ENCODE results near the gene ISOC1.

ISOC1 gene

DNA sequence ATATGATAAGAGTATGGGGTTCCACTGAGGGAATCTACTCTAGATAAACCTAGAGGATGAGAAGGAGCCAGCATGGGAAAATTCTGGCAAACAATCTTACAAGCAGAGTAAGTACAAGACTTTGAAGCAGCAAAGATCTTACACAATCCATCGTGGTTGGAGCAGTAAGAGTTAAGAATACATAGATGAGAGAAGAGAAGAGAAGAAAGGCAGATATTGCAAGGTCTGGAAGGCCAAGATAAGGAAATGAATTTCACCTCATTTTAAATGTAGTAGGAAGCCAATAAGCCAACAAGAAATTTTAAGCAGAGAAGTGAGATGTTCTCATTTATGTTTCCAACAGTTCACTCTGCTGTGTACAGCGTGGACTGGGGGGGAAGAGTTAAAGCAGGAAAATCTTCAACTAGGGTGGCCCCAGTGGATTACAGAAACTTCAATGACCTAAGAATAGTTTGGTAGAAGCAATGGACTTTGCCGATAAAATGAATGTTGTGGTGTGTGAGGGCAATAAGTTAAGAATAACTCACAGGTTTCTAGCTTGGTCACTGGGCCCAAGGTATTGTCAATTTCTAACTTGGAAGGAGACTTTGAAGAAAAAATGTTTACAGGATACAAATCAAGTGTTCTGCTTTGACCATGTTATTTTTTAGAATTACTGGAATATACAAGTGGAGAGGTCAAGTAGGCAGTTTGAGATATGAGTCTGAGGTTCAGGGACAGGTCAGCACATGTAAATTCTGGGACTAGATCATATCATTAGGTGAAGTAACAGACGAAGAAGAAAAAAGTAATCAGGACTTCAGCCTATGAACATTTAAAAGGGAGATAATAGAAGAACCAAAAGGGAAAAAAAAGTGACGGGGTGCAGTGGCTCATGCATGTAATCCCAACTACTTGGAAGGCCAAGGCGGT is 12.1 kb upstream of the ISOC1 start:
- H3K4me1 ChIP-seq = no peaks in the 10 kb centered on the region
- no peaks in the 10 kb centered on the region for H3K36me3 ChIP-seq
- H3K4me3 ChIP-seq = no peak overlapping the region
- TF ChIP-seq Cebpa-rat (IDR thresholded peaks at IDR 0.05) = no peak
- H3K27me3 ChIP-seq = no peaks in the 10 kb centered on the region
- no peak overlapping the region for H3K4me2 ChIP-seq
- no peaks in the 10 kb centered on the region for H4K20me1 ChIP-seq
- H3K27ac ChIP-seq = no peak overlapping the region
- H3K9ac ChIP-seq = no peak overlapping the region
- no peaks in the 10 kb centered on the region for H3K9me3 ChIP-seq (replicated peaks in 1 of 11)

DNA sequence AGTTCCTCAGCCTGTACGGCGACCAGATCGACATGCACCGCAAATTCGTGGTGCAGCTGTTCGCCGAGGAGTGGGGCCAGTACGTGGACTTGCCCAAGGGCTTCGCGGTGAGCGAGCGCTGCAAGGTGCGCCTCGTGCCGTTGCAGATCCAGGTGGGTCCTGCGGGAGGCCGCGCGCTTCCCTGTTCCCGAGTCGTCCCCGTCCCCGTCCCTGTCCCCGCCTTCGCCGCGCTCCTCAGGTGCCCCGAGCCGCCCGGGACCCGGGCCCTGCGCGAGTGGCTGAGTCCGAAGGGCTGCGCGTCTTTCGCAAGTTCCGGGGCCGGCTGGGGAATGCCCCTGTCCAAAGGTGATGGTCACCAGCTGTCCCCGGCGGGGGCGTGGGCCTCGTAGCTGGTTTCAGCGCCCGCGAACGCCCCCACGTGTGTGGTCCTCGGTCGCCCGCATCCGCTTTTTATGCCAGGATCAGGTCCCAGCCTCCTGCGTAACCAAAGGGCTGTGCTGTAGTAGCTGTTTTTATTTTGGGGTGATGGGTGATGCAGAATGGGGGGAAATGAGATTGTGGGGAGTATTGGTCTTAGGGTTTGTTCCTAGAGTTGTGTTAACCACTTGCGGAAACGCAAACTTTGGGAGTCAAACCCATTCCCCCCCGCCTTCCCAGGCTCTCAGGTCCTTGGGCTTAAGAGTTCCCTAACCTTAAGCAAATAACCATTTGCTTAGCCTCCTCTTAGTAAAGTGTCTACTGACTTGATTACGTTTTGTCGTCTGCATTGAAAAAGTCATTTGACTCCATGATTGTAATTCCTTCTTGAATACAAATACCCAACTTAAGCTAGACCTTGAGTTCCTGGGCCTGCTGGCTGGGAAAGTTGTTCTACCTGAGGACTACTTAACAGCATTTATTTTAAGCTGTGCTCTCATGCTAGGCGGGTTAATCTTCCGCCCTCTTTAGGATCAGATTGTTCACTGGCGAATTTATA is 663 bp downstream of the ISOC1 start:
- no peak for TF ChIP-seq Cebpa-rat (IDR thresholded peaks at IDR 0.05)
- peaks cover 0 to 16% (median 0%) of the 10 kb centered on the region in 11 experiments; a peak in 7 of 22 replicates for H4K20me1 ChIP-seq
- H3K4me2 ChIP-seq = peak overlapping the region; percentile 78 to 93 (median 90)
- H3K27ac ChIP-seq = peak overlapping the region; percentile 63 to 85 (median 82)
- peak overlapping the region; percentile 79 to 90 (median 86) for H3K9ac ChIP-seq
- H3K9me3 ChIP-seq (replicated peaks in 1 of 11) = no peaks in the 10 kb centered on the region
- no peaks in the 10 kb centered on the region for H3K27me3 ChIP-seq
- peaks cover 24 to 45% (median 42%) of the 10 kb centered on the region in 10 experiments for H3K4me1 ChIP-seq
- H3K4me3 ChIP-seq = peak overlapping the region; percentile 75 to 99 (median 92)
- H3K36me3 ChIP-seq = no peaks in the 10 kb centered on the region

DNA sequence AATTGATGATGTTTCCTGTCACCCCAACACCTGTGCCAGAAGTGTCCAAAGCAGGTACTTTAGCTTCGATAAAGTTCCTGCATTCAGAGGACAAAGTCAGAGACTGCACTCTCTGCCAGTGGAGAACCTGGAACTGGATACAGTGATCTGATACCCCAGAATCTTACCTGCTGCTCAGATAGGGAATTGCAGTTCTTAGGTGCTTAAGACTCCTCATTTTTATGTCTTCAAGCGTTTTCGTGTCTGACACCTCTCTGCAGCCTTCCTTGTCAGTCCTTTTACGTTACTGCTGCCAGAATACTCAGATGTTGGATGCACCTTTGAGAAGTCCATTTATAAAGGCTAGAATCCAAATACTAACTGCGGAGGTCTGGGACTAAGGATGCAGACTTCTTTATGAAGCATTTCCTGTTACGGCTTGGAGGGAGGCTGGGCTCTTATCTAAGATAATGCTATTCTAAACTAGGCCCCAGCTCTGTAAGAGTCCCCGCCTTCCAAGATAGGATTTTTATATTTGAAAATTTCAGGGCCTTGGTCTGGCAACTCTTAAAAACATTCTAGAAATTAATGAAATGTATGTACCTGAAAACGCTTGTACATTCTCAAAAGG is 1.9 kb downstream of the ISOC1 start:
- H3K27me3 ChIP-seq = no peaks in the 10 kb centered on the region
- peaks cover 24 to 45% (median 42%) of the 10 kb centered on the region in 10 experiments for H3K4me1 ChIP-seq
- H3K27ac ChIP-seq = no peak overlapping the region
- H4K20me1 ChIP-seq = peaks cover 0 to 19% (median 0%) of the 10 kb centered on the region in 11 experiments; a peak in 8 of 22 replicates
- H3K4me3 ChIP-seq = peak overlapping the region in 1 of 10 experiments; percentile 78; a peak in 1 of 20 replicates
- no peaks in the 10 kb centered on the region for H3K36me3 ChIP-seq
- TF ChIP-seq Cebpa-rat (IDR thresholded peaks at IDR 0.05) = no peak
- peak overlapping the region in 10 of 11 experiments; percentile 34 to 93 (median 86); a peak in 19 of 22 replicates for H3K4me2 ChIP-seq
- H3K9me3 ChIP-seq (replicated peaks in 1 of 11) = no peaks in the 10 kb centered on the region
- H3K9ac ChIP-seq = no peak overlapping the region

DNA sequence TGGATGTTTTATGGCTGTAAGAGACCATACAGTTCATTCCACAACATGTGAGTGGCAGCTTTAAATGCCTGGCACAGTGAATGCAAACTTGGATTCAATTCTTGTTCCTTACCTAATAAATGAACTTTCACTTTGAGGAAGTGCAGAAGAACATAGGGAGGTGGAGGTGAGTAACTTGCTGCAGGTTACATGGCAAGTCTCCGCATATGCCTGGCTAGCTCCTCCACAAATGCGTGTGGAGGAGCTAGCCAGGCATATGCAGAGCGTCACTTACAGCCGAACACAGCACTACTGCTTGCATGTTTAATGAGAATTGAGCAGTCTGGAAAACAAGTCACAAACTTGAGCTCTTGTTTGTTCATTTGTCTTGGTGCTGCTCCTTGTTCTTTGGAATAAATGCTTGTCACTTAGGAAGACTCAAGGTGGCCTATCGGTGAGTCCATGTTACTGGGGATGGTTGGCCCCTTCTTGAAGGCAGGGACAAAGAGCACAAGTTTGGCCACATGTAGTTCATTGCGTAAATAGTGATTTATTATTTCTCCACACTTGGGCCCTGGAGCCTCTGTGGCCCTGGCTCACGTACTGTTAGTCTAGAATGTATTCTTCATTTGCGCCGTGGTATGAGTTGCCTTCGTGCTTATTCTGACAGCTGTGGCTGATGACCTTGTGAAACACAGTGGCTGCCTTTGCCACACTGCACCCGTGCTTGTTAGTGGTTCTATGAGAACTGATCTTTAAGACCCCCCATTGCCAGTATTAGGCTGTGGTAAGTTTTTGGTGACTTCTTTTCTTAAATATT is 3.1 kb downstream of the ISOC1 start:
- Histone ChIP-seq H3K4me1 (peaks cover 24 to 45% (median 42%) of the 10 kb centered on the region in 10 experiments), H3K9ac (no peak overlapping the region), H3K4me3 (no peak overlapping the region), H4K20me1 (peaks cover 0 to 23% (median 0%) of the 10 kb centered on the region in 11 experiments; a peak in 8 of 22 replicates), H3K36me3 (no peaks in the 10 kb centered on the region), H3K9me3 (replicated peaks in 1 of 11) (no peaks in the 10 kb centered on the region), H3K4me2 (peak overlapping the region in 6 of 11 experiments; percentile 5 to 75 (median 50); a peak in 5 of 22 replicates), H3K27me3 (no peaks in the 10 kb centered on the region), H3K27ac (peak overlapping the region in 1 of 11 experiments; percentile 38; a peak in 1 of 22 replicates)
- no peak for TF ChIP-seq Cebpa-rat (IDR thresholded peaks at IDR 0.05)

DNA sequence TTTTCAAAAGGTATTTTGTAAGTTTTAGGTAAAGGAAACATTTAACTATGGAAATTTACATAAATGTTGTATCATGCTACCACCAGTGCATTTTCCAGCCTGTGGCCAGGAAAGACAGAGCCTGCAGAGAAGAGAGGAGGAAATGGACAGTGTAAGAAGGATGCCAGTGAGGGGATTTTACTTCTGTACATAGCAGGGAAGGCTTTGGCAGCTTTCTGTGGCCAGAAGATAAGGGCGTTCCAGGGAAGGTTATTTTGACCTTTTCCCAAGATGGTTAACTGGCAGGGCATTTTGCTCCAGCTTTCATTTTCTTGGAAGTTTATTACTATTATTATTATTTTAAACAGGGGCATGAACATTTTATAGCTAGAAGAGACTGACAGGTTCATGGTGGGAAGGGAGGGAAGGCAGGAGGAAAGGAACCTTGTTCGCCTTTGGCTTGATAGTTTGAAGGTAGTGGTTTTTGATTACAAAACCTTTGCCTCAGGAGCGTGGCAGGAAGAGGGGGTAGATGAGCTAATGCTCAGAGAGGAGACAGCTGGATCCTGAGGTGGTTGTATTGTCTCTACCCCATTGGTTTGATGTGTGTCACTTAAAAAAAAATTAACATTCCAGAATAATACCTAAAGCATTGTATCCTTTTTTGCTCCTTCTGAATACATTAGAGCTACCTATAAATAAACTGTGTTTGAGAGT is 4.1 kb downstream of the ISOC1 start:
- TF ChIP-seq Cebpa-rat (IDR thresholded peaks at IDR 0.05) = no peak
- peak overlapping the region in 4 of 11 experiments; percentile 7 to 38 (median 12); a peak in 4 of 22 replicates for H3K27ac ChIP-seq
- H3K27me3 ChIP-seq = no peaks in the 10 kb centered on the region
- H3K9me3 ChIP-seq (replicated peaks in 1 of 11) = no peaks in the 10 kb centered on the region
- no peaks in the 10 kb centered on the region for H3K36me3 ChIP-seq
- no peak overlapping the region for H3K9ac ChIP-seq
- peak overlapping the region; percentile 37 to 75 (median 56) for H3K4me2 ChIP-seq
- H4K20me1 ChIP-seq = peaks cover 0 to 32% (median 0%) of the 10 kb centered on the region in 11 experiments; a peak in 8 of 22 replicates
- no peak overlapping the region for H3K4me3 ChIP-seq
- peaks cover 24 to 43% (median 36%) of the 10 kb centered on the region in 10 experiments for H3K4me1 ChIP-seq

DNA sequence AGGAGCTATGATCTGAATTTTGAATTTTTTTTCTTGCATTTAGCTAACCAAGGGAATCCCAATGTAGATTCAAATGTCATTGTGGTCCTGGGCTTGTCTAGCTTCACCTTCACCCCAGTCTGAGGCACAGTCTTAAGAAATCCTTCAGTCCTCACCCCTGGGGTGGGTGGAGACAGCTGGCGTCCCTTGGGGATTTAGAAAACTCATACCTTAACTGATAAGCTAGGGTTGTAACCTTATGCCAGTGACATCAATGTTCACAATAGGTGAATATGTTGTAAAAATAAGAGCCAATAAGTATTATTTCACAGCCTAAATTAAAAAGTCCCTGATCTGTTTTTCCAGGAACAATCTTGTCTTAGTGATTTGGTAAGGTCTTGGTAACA is 4.6 kb downstream of the ISOC1 start:
- peaks cover 0 to 35% (median 0%) of the 10 kb centered on the region in 11 experiments; a peak in 8 of 22 replicates for H4K20me1 ChIP-seq
- no peaks in the 10 kb centered on the region for H3K36me3 ChIP-seq
- H3K4me2 ChIP-seq = peak overlapping the region; percentile 37 to 75 (median 56); a peak in 21 of 22 replicates
- H3K9me3 ChIP-seq (replicated peaks in 1 of 11) = no peaks in the 10 kb centered on the region
- no peak overlapping the region for H3K9ac ChIP-seq
- H3K27ac ChIP-seq = peak overlapping the region in 4 of 11 experiments; percentile 7 to 43 (median 26); a peak in 6 of 22 replicates
- H3K4me3 ChIP-seq = no peak overlapping the region
- H3K4me1 ChIP-seq = peaks cover 24 to 43% (median 31%) of the 10 kb centered on the region in 10 experiments
- H3K27me3 ChIP-seq = no peaks in the 10 kb centered on the region
- no peak for TF ChIP-seq Cebpa-rat (IDR thresholded peaks at IDR 0.05)

DNA sequence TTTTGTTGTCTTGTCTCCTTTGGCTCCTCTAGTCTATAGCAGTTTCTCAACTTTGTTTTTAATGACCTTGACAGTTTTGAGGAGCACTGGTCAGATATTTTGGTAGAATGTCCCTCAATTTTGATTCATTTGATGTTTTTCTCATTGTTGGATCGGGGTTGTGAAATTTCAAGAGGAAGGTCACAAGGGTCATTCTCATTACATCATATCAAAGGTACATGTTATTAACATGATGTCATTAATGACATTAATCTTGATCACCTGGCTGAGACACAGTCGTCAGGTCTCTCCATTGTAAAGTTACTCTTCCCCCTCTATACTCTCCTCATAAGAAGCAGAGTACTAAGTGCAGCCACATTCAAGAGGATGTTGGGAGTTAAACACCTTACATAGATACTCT is 7.2 kb downstream of the ISOC1 start:
- Histone ChIP-seq H3K27me3 (no peaks in the 10 kb centered on the region), H3K9ac (no peak overlapping the region), H3K4me1 (peaks cover 11 to 27% (median 17%) of the 10 kb centered on the region in 10 experiments; a peak in 19 of 20 replicates), H3K4me3 (no peak overlapping the region), H3K36me3 (peaks cover 2 to 21% (median 17%) of the 10 kb centered on the region in 11 experiments; a peak in 19 of 22 replicates), H3K4me2 (no peak overlapping the region), H4K20me1 (peaks cover 0 to 26% (median 0%) of the 10 kb centered on the region in 11 experiments; a peak in 8 of 22 replicates), H3K9me3 (replicated peaks in 1 of 11) (no peaks in the 10 kb centered on the region), H3K27ac (no peak overlapping the region)
- TF ChIP-seq Cebpa-rat (IDR thresholded peaks at IDR 0.05) = no peak

All from BLaER1 treated with 17β-estradiol and CSF1 and Interleukin-3, amounts not matched to agents 10 nM and 100 nM (cell line).